OCI-M2 (cell line): ENCODE results near the gene BABAM2.
"Not testable (repeated sequence)": the region's sequence is repeated elsewhere in the genome, so short reads cannot be mapped to it uniquely, and the experiment has no call there.

Experiments
- DNase-seq: peaks from one replicate; lab custom pipeline; 2025; ENCODE audit not compliant: unreplicated experiment; lab: John Stamatoyannopoulos, UW

Gene BABAM2

GRCh38 chr2:28228434-28228995 is 338.0 kb downstream of the BABAM2 start:
- no peak for DNase-seq

DNA sequence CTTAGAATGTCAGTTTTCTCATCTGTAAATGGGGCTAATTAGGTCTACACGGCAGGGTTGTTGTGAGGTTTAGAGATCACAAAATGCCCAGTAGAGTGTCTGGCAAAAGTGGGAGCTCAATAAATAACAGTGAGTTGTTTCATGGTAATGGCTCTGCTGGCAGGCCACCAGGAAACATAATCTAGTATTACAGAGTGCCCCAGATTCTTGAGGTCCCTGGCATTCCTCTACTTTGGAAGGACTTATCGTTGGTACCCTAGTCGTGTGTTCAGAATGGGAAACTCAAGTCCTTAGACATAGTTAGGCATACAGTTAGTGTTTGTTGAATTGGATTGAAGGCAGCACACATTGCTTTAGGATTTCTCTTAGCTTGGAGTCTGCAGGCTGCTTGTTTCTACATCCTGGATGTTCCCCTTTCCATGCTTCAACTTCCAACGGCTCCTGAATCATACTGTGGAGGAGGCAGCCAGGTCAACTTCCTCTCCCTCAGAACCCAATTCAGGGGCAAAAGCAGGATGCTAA is 340.6 kb downstream of the BABAM2 start:
- no peak for DNase-seq

DNA sequence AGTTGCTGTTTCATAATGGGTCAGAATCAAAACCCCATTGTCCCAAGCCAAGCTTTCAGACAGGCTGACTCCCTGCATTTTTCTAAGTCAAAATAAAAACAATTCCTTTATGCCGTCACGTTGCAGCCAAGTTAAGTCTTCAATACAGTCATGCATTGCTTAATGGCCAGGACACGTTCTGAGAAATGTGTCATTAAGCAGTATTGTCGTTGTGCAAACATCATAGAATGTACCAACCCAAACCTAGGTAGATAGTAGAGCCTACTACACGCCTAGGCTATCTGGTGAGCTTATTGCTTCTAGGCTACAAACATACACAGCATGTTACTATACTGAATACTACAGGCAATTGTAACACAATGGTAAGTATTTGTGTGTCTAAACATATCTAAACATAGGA is 341.8 kb downstream of the BABAM2 start:
- no peak for DNase-seq

- DNase-seq, result no peak
Observed at GRCh38 chr2:28233164-28233676, 342.7 kb downstream of the BABAM2 start.

- no peak for DNase-seq
Observed at GRCh38 chr2:28234807-28235206, 344.3 kb downstream of the BABAM2 start.

- no peak for DNase-seq
Observed at GRCh38 chr2:28239207-28239606, 348.7 kb downstream of the BABAM2 start.

GRCh38 chr2:28240937-28241336 is 350.4 kb downstream of the BABAM2 start:
- DNase-seq, result no peak

DNA sequence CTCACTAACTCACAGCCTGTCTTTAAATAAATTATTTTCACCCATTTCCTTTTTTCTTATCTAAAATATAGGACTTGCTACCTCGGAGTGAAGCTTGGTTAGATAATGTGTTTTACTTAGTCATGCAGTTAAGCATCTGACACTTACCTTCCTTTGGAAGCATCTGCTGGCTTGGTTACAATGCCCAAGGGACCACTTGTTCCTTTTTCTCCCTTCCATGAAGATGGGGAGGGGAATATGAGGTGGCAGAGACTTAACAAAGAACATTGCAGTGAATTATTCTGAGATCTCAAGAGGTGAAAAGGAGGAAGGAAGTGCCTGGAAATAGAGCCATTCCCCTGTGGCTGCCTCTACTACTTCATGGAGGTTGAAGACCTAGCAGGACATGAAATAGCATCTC is 356.8 kb downstream of the BABAM2 start:
- DNase-seq, result no peak

- DNase-seq, result no peak
Observed at GRCh38 chr2:28247734-28248133, 357.2 kb downstream of the BABAM2 start.

DNA sequence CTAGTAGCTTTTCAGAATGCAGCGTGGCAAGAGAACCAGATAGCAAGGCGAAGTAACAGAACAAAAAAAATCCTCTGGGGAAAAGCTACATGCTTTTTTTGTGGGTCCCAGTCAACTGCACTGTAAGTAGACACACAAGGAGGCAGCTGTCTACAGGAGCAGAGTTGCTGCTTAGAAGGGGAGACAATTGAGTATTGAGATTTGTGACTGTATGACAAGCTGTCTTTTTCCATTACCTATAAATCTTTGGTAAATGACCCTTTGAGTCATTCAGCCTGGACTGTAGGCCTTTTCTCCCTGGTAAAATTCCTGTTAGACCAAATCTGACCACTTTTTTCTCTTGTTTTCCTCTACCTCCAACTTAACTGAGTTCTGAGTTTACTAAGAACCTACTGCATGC is 358.0 kb downstream of the BABAM2 start:
- DNase-seq, result no peak

GRCh38 chr2:28250006-28250405 is 359.5 kb downstream of the BABAM2 start:
- DNase-seq, result no peak

DNA sequence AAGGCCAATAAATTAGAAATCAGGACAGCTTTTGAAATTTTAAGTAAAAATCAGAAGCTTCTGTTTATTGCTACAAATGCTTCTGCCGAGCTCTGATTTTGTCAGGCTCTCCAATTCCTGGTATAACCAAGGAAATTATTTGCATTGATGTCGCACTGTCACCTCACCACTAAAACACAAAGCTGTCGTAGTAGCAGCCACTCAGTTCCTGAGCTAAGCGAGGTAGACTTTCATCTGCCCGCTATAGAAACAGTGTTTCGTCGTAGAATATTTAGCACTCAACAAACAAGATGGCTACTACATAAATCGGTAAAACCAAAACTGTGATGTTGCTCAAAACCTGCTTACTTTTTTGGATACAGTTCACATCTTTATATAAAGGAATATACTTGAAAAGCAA is 360.8 kb downstream of the BABAM2 start:
- DNase-seq, result no peak

GRCh38 chr2:28252311-28252710 is 361.8 kb downstream of the BABAM2 start:
- DNase-seq, result no peak

- no peak for DNase-seq
Observed at GRCh38 chr2:28253543-28253942, 363.0 kb downstream of the BABAM2 start.

DNA sequence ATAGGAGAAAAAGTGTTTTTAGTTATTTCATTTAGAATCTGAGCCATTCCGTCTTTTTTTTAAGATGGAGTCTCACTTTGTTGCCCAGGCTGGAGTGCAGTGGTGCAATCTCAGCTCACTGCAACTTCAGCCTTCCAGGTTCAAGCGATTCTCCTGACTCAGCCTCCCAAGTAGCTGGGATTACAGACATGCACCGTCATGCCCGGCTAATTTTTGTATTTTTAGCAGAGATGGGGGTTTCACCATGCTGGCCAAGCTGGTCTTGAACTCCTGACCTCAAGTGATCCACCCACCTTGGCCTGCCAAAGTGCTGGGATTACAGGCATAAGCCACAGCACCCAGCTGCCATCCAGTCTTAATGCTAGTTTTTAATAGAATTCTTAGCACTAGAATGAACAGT is 364.7 kb downstream of the BABAM2 start:
- DNase-seq, result not testable (repeated sequence)

- DNase-seq, result no peak
Observed at GRCh38 chr2:28257182-28257581, 366.7 kb downstream of the BABAM2 start.

DNA sequence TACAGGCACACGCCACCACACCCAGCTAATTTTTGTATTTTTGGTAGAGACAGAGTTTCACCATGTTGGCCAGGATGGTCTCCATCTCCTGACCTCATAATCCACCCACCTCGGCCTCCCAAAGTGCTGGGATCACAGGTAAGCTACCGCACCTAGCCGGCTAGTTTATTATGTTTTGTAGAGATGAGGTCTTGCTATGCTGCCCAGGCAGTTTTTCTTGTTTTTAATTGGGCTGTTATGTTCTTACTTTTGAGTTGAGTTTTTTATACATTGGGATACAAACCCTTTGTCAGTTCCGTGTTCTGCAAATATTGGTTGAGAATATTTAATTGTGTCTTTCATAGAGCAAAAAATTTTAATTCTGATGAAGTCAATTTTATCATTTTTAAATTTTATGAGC is 368.7 kb downstream of the BABAM2 start:
- DNase-seq, result not testable (repeated sequence)

DNA sequence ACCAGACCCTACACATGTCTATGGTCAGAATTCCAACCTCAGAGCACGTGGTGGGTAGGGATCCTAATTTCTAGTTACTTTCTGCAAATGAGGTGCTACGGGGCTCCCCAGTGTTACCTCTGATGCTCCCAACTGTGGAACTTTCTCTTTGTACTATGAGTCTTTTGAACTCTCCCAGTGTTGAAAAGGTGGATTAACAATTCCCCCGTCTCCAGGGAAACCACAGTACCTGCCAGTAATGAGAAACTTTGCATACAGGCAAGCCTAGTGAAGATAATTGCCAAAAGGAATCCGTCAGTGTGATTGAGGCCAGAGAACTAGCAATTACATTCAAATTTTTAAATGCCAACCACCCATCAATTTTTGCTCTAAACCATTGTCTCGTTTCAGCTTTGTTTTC is 373.2 kb downstream of the BABAM2 start:
- no peak for DNase-seq

- no peak for DNase-seq
Observed at GRCh38 chr2:28267282-28267681, 376.8 kb downstream of the BABAM2 start.

GRCh38 chr2:28268386-28268785 is 377.9 kb downstream of the BABAM2 start:
- DNase-seq, result no peak

DNA sequence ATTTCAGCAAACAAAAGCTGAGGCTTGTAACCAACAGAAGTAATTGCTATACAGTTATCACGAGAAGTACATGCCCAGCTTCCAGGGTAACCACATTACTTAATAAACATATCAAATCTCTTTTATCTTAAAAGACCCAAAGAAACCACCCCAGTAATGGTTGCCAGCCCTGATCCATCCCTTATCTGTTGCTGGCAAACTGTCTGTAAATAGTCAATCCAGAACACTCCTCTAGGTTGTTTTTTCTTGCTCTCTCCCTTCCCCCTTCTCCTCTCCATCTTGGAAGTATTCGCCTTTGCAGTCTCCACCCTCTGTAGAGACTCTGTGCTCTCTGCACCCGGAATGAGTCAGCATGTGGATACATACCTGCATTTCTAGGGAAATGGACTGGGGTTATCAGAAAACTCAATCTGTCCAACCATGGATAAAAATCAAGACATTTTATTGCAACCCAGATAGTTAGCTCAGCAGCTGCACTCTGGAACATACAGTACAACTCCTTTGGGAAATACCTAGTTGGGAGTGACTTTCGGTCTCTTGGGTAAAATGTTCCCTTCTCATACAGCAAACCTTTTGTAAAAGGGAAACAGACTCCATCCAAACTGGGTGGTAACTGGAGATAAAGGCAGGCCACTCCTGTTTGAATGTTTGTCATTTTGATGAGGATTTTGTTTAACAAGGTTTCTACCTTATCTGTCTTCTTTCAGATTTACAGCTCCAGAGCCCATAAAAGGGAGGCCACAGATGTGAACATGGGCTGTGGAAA is 378.7 kb downstream of the BABAM2 start:
- peak; percentile 14 for DNase-seq

DNA sequence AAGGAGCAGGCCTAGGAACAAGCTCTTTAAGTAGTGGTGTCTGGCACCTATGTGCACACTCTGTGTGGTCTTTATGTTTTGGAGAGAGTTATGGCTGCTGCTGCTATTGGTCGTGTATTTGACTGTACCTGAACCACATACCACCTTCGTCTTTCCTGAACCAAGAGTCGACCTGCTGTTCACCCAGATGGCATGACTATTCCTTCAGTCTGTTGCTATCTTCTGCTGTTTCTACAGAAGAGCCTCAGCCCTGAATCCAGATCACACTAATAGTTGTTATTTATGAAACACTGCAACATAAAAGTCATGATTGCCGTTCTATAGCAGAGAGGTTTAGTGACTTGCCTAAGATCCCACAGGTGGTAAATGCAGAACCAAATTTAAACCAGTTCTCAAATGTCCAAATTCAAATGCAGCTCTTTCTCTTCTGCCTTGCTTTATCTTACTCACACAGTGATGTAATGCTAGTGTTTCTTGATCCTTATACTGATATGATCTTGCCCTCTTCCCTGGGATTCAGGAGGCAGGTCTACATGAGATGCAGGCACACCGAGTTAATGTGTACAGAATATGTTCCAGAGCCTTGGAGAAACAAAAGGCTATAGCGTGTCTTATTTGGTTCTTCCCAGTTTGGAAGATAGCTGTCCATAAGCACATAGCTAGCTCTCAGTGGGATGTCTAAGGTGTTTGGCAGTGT is 380.1 kb downstream of the BABAM2 start:
- DNase-seq, result no peak
